Pancreas (tissue), 10 donors: Measurements from ENCODE around the gene TNPO1. TPM values are rescaled to one million over a fixed set of nuclear protein-coding genes. Genes with fewer than 3 reads are reported as not detected.

Source experiments
- ATAC-seq, 4 donors: fragments of 200-7000 bp; cut with Tn5 transposase; one replicate each; pipeline versions ENCODE4 v1.8.0 to v1.9.1; 2020; ENCODE audit warnings: mild to moderate bottlenecking in 4 of 4, moderate library complexity in 4 of 4
- DNase-seq, 6 donors: peaks; one replicate each; pipeline ENCODE4 v3.0.0-alpha.2; 2020
- FAIRE-seq: peaks from 2 replicates; lab custom pipeline; 2012; peaks lifted over from hg19 to GRCh38; lab: Jason Lieb, UNC
- H3K27ac ChIP-seq, 4 donors: fragments of 200-600 bp; sonication (generic); 1 replicate in 3 of 4; 2 replicates in 1 of 4; pipeline versions ENCODE4 v1.5.0 to v1.8.0; 2020
- H3K27me3 ChIP-seq, 4 donors: fragments of 200-600 bp; one replicate each; pipeline ENCODE4 v1.8.0; 2021
- H3K36me3 ChIP-seq, 3 donors: fragments of 200-600 bp; sonication (generic) in 1 of 3; one replicate each; pipeline versions ENCODE4 v1.5.0 to v1.8.0; 2020 to 2021
- H3K4me1 ChIP-seq, 3 donors: fragments of 200-600 bp; one replicate each; pipeline ENCODE4 v1.8.0; 2021
- H3K4me3 ChIP-seq, 4 donors: fragments of 200-600 bp; sonication (generic) in 2 of 4; one replicate each; pipeline versions ENCODE4 v1.5.0 to v1.8.0; 2020 to 2021
- H3K9me3 ChIP-seq, 4 donors: fragments of 200-600 bp; one replicate each; pipeline ENCODE4 v1.8.0; 2021
- WGBS, 2 donors: extraction: QIAGEN DNeasy Blood & Tissue Kit; methylation state at CpG; one replicate each; pipeline ENCODE4 v1.1.7; 2013; 5-methylcytosine and 5-hydroxymethylcytosine counted together
- intact Hi-C, 3 donors: fragments of 100-400 bp; cut with DNase I; formaldehyde crosslinking; loops; one replicate each; pipeline versions ENCODE4 v1.11.1 to v1.14.2; 2022
- polyA plus RNA-seq, 2 donors: library from polyadenylated mRNA; stranded (reverse); fragments of 200-250 nt; gene quantifications; one replicate each; pipeline ENCODE4 v1.2.3, GENCODE V29; 2013
- total RNA-seq, 6 donors: library from RNA; stranded (reverse); fragmentation: NEBNext Ultra II Directional in 4 of 6; extraction: Animal tissue kit (Norgen Biotek cat#: 25700) in 4 of 6; gene quantifications; one replicate each; pipeline versions ENCODE4 v1.2.1 to v1.2.4, GENCODE V29; 2021 to 2023
- TF ChIP-seq, protein P1 (sequence below), 4 donors: fragments of 200-600 bp; sonication (generic) in 3 of 4; IDR thresholded peaks; one replicate each; pipeline versions ENCODE4 v1.5.0 to v1.8.0; 2021; ENCODE audit warnings: antibody characterized with exemption in 4 of 4
- donor health status: healthy with polysubstance abuse.
- donor health status: DM: no; HTN: no; CAD: no; lungs with moderate emphysema.
- donor health status: DM: no; HTN: no; CAD: no.
- donor health status: control.
- donor health status: control.
- donor health status: Bipolar disorder and iron deficiency.
- donor health status: DM: yes; HTN: yes; CAD: no.
- donor health status: DM: no; HTN: no; CAD: no.
- donor health status: DM: no; HTN: no; CAD: no.
- donor health status: DM: yes; HTN: yes; CAD: no.

The TNPO1 gene
- total and polyA plus RNA-seq, 8 donors: 5.5 to 58.9 (median 43.3) TPM

DNA sequence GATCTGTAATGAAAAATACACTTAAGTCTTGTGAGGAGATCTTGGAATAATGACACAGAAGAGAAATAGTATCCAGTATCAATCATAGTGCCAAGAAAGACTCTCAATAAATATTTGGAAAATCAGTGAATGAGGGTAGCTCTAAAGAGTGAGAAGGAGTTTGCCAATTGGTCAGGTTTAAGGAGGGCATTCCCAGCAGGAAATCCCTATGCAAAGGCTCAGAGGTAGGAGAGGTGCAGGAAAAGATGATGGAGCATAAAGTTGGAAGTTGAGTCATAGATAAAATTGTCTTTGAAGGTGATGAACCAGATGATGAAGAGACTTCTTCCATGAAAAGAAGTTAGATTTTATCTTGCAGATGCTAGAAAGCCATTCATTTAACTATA is 27.8 kb downstream of the TNPO1 start:
- H3K27ac ChIP-seq: no peak overlapping the region
- DNase-seq (no peak), ATAC-seq (no peak), FAIRE-seq (no peak)
- H3K36me3 ChIP-seq: no peaks in the 10 kb centered on the region
- H3K4me3 ChIP-seq: no peak overlapping the region
- peaks cover 0 to 25% (median 7%) of the 10 kb centered on the region in 3 donors for H3K4me1 ChIP-seq
- H3K9me3 ChIP-seq: no peaks in the 10 kb centered on the region
- intact Hi-C loops: no loop called here
- no peaks in the 10 kb centered on the region for H3K27me3 ChIP-seq
- TF ChIP-seq, protein P1, sequence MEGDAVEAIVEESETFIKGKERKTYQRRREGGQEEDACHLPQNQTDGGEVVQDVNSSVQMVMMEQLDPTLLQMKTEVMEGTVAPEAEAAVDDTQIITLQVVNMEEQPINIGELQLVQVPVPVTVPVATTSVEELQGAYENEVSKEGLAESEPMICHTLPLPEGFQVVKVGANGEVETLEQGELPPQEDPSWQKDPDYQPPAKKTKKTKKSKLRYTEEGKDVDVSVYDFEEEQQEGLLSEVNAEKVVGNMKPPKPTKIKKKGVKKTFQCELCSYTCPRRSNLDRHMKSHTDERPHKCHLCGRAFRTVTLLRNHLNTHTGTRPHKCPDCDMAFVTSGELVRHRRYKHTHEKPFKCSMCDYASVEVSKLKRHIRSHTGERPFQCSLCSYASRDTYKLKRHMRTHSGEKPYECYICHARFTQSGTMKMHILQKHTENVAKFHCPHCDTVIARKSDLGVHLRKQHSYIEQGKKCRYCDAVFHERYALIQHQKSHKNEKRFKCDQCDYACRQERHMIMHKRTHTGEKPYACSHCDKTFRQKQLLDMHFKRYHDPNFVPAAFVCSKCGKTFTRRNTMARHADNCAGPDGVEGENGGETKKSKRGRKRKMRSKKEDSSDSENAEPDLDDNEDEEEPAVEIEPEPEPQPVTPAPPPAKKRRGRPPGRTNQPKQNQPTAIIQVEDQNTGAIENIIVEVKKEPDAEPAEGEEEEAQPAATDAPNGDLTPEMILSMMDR (IDR thresholded peaks at IDR 0.05): no peak

DNA sequence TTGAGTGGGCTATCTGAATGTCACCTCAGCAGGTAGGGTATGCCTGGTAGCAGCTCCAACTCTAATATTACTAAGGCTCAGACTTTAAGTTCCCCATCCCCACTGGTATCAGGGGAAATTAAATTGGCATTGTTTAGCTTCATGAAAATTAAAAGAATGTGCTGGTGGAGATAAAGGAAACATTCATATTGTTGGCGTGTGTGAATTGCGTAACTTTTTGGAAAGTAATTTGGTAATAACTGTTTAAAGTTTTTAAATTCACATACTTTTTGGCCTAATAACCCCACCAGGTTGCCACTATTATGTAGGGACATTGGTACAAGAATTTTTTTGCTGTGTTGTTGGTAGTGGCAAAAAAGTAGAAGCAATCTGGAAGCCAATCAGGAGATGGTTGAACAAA is 29.4 kb downstream of the TNPO1 start:
- Histone ChIP-seq H3K4me3 (no peak overlapping the region), H3K27ac (no peak overlapping the region), H3K36me3 (no peaks in the 10 kb centered on the region), H3K4me1 (peaks cover 5 to 35% (median 17%) of the 10 kb centered on the region in 3 donors), H3K27me3 (no peaks in the 10 kb centered on the region), H3K9me3 (no peaks in the 10 kb centered on the region)
- no peak for FAIRE-seq
- 59% methylated on average over 2 of the region's 2 CpGs for WGBS, 2 donors
- TF ChIP-seq, protein P1 (IDR thresholded peaks at IDR 0.05): no peak
- DNase-seq: no peak
- ATAC-seq: no peak
- intact Hi-C loops: no loop called here

DNA sequence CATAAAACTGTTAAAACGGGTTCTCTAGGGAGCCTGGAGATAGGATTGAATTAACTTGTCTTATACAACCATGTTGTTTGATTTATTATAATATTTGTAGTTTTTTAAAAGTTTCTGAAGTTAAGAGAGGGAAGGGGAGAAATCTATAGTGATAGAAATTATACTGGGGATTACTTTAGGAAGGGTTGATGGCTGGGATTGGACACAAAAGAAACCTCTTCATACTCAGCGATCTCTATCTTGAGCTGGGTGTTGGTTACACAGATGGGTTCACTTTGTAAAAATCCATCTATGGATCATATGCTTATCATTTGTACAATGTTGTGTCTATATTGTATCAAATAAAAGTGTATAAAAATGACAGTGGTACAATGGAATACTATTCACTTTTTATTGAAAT is 30.0 kb downstream of the TNPO1 start:
- Histone ChIP-seq H3K27ac (no peak overlapping the region), H3K4me3 (no peak overlapping the region), H3K4me1 (peaks cover 7 to 41% (median 22%) of the 10 kb centered on the region in 3 donors), H3K27me3 (no peaks in the 10 kb centered on the region), H3K9me3 (no peaks in the 10 kb centered on the region), H3K36me3 (no peaks in the 10 kb centered on the region)
- FAIRE-seq (no peak), DNase-seq (no peak), ATAC-seq (no peak)
- WGBS, 2 donors: 93 to 95% methylated on average over 2 of the region's 2 CpGs
- TF ChIP-seq, protein P1 (IDR thresholded peaks at IDR 0.05): no peak
- intact Hi-C loops: no loop called here

DNA sequence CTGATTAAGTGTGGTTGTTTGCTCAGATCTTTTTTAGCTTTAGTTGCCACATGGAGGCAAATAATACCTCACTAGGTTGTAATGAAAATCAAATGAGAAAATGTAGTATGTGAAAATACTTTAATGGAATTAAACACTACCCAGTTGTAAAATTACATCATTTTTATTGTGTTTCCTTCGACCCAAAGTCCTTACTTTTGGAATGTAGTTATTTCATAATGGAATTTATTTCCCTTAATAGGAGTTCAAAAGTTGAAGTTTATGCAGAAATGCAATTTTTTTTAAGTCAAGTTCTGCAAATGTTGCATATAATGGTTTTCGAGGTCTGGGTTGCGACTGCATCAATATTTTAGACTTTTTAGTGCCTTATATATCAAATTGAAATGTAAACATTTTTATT is 31.0 kb downstream of the TNPO1 start:
- peaks cover 7 to 50% (median 32%) of the 10 kb centered on the region in 3 donors for H3K4me1 ChIP-seq
- peak overlapping the region in 2 of 4 donors; percentile 77 to 87 for H3K4me3 ChIP-seq
- H3K27me3 ChIP-seq: no peaks in the 10 kb centered on the region
- FAIRE-seq: no peak
- intact Hi-C loops: no loop called here
- no peak overlapping the region for H3K27ac ChIP-seq
- no peak for DNase-seq
- no peak for ATAC-seq
- TF ChIP-seq, protein P1 (IDR thresholded peaks at IDR 0.05): no peak
- H3K9me3 ChIP-seq: no peaks in the 10 kb centered on the region
- no peaks in the 10 kb centered on the region for H3K36me3 ChIP-seq
- WGBS, 2 donors: 7 to 8% methylated on average over 3 of the region's 3 CpGs

DNA sequence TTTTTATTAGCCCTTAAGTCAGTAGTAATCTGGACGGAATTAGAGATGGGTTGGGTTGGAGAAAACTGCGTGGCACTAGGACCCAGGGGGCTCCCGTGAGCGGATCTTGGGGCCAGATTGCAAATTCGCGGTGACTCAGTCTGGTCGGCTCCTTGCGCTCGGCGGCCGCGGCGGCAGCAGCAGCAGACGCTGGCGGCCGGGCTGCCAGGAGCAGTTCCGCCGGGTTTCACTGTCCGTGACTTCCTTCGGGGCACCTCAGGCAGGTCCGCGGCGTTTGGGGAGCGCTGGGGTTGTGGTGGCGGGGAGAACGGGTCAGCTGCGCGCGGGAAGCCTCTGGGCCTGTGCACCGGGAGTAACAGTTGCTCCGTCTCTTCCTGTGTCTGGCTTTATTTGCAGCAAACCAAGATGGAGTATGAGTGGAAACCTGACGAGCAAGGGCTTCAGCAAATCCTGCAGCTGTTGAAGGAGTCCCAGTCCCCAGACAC is 31.6 kb downstream of the TNPO1 start:
- H3K36me3 ChIP-seq: no peaks in the 10 kb centered on the region
- peak overlapping the region; percentile 54 to 87 (median 68) for H3K4me3 ChIP-seq
- DNase-seq (peak; percentile 82 to 93 (median 88)), ATAC-seq (peak; percentile 94 to 97 (median 95)), FAIRE-seq (peak; percentile 70)
- intact Hi-C loops: no loop called here
- H3K27me3 ChIP-seq: no peaks in the 10 kb centered on the region
- WGBS, 2 donors: 0 to 1% methylated on average over 32 of the region's 32 CpGs
- H3K9me3 ChIP-seq: no peaks in the 10 kb centered on the region
- TF ChIP-seq, protein P1 (IDR thresholded peaks at IDR 0.05): no peak
- peaks cover 7 to 56% (median 33%) of the 10 kb centered on the region in 3 donors for H3K4me1 ChIP-seq
- H3K27ac ChIP-seq: peak overlapping the region; percentile 85 to 91 (median 86)
